Coronary artery (tissue), 2 donors: ENCODE data around the gene PDZRN3.

Experiments
- DNase-seq: peaks from one replicate; pipeline ENCODE4 v3.0.0-alpha.2; 2017; ENCODE audit warnings: low spot score
- H3K27ac ChIP-seq, 2 donors: fragments of 200-600 bp; sonication (generic); one replicate each; pipeline ENCODE4 v1.5.1; 2016 to 2019
- H3K4me3 ChIP-seq: fragments of 200-600 bp; sonication (generic); 2 replicates; pipeline ENCODE4 v1.5.1; 2016; ENCODE audit warnings: mild to moderate bottlenecking, moderate library complexity
- TF ChIP-seq, protein P1 (sequence below): fragments of 200-600 bp; sonication (generic); IDR thresholded peaks from one replicate; pipeline ENCODE4 v1.5.1; 2019; ENCODE audit warnings: antibody characterized with exemption

PDZRN3 gene

DNA sequence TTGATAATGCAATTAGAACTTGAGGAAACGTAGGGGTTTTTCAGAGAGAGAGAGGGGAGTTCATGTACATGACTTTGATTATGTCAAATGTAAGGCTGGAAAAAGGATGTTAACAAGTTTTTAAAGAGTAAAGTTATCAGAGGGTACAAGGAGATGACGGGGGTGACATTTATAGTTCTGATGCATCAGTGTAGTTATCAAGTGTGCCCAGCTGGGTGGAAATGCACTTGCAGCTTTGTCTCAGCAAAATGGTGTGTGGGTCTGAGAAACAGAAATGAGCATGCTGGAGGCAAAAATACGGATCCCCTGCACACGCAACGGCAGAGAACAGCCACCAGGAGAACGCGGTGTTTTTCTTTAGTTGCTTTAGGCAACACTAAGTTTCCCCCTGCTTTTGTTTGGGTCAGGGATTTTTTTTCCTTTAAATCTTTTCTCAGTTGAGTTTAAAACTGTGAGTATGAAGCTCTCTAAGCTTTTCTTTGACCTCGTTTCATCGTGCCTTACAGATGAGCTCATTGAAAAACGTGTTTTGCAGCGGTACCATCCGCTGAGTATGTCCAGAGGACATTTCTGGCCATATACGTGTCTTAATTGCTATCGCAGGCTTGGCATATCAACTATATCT is 205.4 kb downstream of the PDZRN3 start:
- TF ChIP-seq, protein P1, sequence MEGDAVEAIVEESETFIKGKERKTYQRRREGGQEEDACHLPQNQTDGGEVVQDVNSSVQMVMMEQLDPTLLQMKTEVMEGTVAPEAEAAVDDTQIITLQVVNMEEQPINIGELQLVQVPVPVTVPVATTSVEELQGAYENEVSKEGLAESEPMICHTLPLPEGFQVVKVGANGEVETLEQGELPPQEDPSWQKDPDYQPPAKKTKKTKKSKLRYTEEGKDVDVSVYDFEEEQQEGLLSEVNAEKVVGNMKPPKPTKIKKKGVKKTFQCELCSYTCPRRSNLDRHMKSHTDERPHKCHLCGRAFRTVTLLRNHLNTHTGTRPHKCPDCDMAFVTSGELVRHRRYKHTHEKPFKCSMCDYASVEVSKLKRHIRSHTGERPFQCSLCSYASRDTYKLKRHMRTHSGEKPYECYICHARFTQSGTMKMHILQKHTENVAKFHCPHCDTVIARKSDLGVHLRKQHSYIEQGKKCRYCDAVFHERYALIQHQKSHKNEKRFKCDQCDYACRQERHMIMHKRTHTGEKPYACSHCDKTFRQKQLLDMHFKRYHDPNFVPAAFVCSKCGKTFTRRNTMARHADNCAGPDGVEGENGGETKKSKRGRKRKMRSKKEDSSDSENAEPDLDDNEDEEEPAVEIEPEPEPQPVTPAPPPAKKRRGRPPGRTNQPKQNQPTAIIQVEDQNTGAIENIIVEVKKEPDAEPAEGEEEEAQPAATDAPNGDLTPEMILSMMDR, result no peak
- no peak for DNase-seq
- Histone ChIP-seq H3K4me3 (no peak overlapping the region), H3K27ac (no peak overlapping the region)

DNA sequence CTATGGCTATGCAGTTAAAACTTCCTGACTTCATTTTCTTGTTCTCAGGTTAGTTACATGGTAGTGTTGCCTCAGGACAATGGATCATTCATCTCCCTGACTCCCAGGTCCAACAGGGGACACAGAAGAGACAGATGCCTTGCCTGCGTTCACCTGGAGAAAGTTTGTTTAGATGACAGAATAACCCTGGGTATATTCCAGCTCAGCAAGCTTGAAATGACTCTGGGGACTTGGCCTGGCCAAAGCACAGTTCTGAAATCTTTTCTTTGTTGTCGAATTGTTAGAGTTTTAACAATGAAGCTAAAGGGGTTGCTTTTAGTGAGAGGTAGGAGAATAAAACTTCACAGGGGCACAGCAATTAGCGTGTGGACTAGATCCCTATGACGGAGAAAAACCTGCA is 206.1 kb downstream of the PDZRN3 start:
- TF ChIP-seq, protein P1, result no peak
- H3K27ac ChIP-seq, result no peak overlapping the region
- DNase-seq, result no peak

GRCh38 chr3:73415118-73415517 is 209.6 kb downstream of the PDZRN3 start:
- Histone ChIP-seq H3K4me3 (no peak overlapping the region), H3K27ac (no peak overlapping the region)
- no peak for DNase-seq
- TF ChIP-seq, protein P1, result no peak

More for the DNA sequence above, 206.1 kb downstream of the PDZRN3 start:
- H3K4me3 ChIP-seq, result no peak overlapping the region

DNA sequence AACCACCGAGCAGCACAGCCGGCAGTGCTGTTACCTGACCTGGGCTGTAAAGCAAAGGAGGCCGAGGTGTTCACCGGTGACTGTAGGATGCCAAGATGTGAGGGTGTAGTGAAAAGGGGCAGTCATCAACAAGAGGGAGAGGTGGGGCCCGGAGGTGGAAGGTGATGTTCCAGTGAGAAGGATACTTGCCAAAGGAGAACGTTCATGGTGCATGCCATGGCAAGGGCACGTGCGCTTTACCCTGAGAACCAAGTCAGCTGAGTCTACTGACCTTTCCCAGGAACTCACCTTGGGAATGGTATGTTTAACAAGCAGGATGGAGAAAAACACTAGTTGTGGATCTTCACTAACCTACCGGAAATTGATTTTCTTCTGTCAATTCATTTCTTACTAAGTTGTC is 211.1 kb downstream of the PDZRN3 start:
- no peak overlapping the region for H3K4me3 ChIP-seq
- TF ChIP-seq, protein P1, result no peak
- H3K27ac ChIP-seq, result no peak overlapping the region
- DNase-seq, result no peak

DNA sequence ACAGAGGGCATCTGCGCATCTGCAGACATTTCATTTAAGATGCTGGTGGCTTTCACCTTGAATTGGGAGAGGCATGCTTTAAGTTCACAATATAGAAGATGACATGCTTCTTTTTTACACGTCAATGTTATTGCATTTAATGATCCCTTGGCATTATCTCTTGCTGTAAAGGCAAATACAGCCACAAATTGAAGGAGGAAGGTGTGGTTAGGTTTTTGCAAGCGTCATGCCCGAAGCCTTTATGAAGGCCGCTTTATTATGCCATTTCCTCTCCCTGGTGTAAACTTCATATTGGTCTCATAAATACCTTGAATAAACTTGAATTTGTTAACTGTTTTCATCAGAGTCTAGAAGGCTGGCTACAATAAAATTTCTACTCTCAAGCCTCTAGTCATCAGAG is 212.7 kb downstream of the PDZRN3 start:
- Histone ChIP-seq H3K4me3 (no peak overlapping the region), H3K27ac (no peak overlapping the region)
- DNase-seq, result no peak
- TF ChIP-seq, protein P1, result no peak

- Histone ChIP-seq H3K27ac (no peak overlapping the region), H3K4me3 (no peak overlapping the region)
- DNase-seq, result no peak
- TF ChIP-seq, protein P1, result no peak
Observed at GRCh38 chr3:73411545-73411944, 213.2 kb downstream of the PDZRN3 start.

DNA sequence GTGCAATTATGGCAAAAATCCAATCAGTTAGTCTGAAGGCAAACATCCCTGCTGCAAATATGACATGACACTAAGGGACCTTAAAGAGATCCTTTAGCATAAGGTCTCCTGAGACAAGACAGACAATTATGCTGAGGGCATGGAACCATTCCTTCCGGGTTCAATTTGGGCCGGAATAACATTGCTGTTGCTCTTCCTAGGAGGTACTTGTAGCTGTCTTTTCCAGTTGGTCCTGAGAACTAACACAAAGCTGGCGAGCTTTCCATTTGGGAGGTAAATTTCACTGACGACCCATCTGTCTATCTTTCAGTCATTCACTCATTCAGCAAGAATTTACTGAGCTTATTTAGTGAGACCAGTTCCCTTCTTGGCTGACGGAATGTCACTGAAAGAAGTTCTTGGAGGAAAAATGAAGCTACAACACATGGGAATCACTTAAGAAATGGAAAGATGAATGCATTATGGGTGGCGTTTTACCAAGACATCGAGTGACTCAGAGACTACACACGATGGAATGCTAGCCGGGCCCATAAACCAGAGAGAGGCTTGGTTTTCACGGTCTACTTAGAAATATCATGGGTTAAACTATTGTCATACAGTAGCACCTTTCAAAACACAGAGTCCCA is 215.5 kb downstream of the PDZRN3 start:
- TF ChIP-seq, protein P1, result no peak

More for the DNA sequence above, 215.5 kb downstream of the PDZRN3 start:
- Histone ChIP-seq H3K4me3 (no peak overlapping the region), H3K27ac (no peak overlapping the region)
- no peak for DNase-seq
